ENCODE measurements around the gene TLCD1. TPM values are rescaled to one million over a fixed set of nuclear protein-coding genes. Genes with fewer than 3 reads are reported as not detected.

Gene TLCD1
- total and polyA plus RNA-seq, 2 experiments from 2014 or later, result 26.5 to 47.0 TPM

- no peaks in the 10 kb centered on the region for H3K9me2 ChIP-seq (ENCODE audit: insufficient read depth)
- DNase-seq (ENCODE audit: low spot score) (peak; percentile 35), ATAC-seq (no peak)
- H3K36me3 ChIP-seq (ENCODE audit: insufficient read depth), result peaks cover 34% of the 10 kb centered on the region
- peaks cover 28% of the 10 kb centered on the region for H3K79me2 ChIP-seq (replicated peaks; ENCODE audit: insufficient read depth)
- no peaks in the 10 kb centered on the region for H3K27me3 ChIP-seq (ENCODE audit: insufficient read depth)
- H3K9me3 Mint-ChIP-seq, result no peaks in the 10 kb centered on the region
- H3F3A ChIP-seq (replicated peaks; ENCODE audit: low read depth), result peaks cover 73% of the 10 kb centered on the region
- no peak overlapping the region for H3K4me2 ChIP-seq
- no peak overlapping the region for H2AFZ ChIP-seq
- peaks cover 27% of the 10 kb centered on the region for H4K20me1 ChIP-seq (replicated peaks; ENCODE audit: insufficient read depth)
- H3K27ac Mint-ChIP-seq, result no peak overlapping the region
- peaks cover 77% of the 10 kb centered on the region for H3K36me3 Mint-ChIP-seq (ENCODE audit: low read depth)
- peaks cover 28% of the 10 kb centered on the region for H3K4me1 ChIP-seq (ENCODE audit: insufficient read depth)
- no peak overlapping the region for H3K4me3 Mint-ChIP-seq
- peak overlapping the region; percentile 34 for H3K27ac ChIP-seq (ENCODE audit: low read depth)
- peaks cover 40% of the 10 kb centered on the region for H3K4me1 Mint-ChIP-seq
- no peak overlapping the region for H3K4me3 ChIP-seq
- H3K27me3 Mint-ChIP-seq (ENCODE audit: insufficient read depth, low read depth, poor library complexity), result peaks cover 55% of the 10 kb centered on the region
- TF ChIP-seq ZNF114 (CRISPR knock-in tag; IDR thresholded peaks at IDR 0.05), result no peak
- TF ChIP-seq ZNF462 (CRISPR knock-in tag; IDR thresholded peaks at IDR 0.05), result no peak
- no peak for TF ChIP-seq ETS1 (IDR thresholded peaks at IDR 0.05)
- TF ChIP-seq STAT1 (IDR thresholded peaks at IDR 0.05; ENCODE audit: unreplicated experiment), result no peak
- no peak for TF ChIP-seq CTCF (conservative IDR thresholded peaks at IDR 0.05; ENCODE audit: low read depth in 2 of 2)
- TF ChIP-seq CREB1 (CRISPR knock-in tag; IDR thresholded peaks at IDR 0.05; ENCODE audit: low read depth), result no peak
- TF ChIP-seq REST (IDR thresholded peaks at IDR 0.05; ENCODE audit: unreplicated experiment), result no peak
- TF ChIP-seq EZH2 (IDR thresholded peaks at IDR 0.05; ENCODE audit: low read depth, unreplicated experiment), result no peak
Observed at GRCh38 chr17:28749516-28750177, 23.6 kb upstream of the TLCD1 start.

All from GM23338 (cell line).